Mucosa of stomach (tissue), 1 donor: Measurements from ENCODE around the gene FAM111A.

Experiments
- H3K27me3 ChIP-seq: one replicate; pipeline ENCODE4 v1.7.0; 2013; ENCODE audit warnings: mild to moderate bottlenecking, low read length; ENCODE audit not compliant: control insufficient read depth, insufficient read depth
- H3K36me3 ChIP-seq: one replicate; pipeline ENCODE4 v1.7.0; 2013; ENCODE audit warnings: low read length; ENCODE audit not compliant: control insufficient read depth, insufficient read depth
- H3K4me1 ChIP-seq: one replicate; pipeline ENCODE4 v1.7.0; 2013; ENCODE audit warnings: mild to moderate bottlenecking, low read length; ENCODE audit not compliant: control insufficient read depth, insufficient read depth
- H3K4me3 ChIP-seq: one replicate; pipeline ENCODE4 v1.7.0; 2013; ENCODE audit warnings: low read length
- H3K9ac ChIP-seq: one replicate; pipeline ENCODE4 v1.7.0; 2013; ENCODE audit warnings: mild to moderate bottlenecking, low read length, moderate library complexity
- H3K9me3 ChIP-seq: one replicate; pipeline ENCODE4 v1.7.0; 2013; ENCODE audit warnings: mild to moderate bottlenecking, low read length, moderate library complexity; ENCODE audit not compliant: control insufficient read depth
- donor health status: Pancreatic carcinoma.

Gene FAM111A

GRCh38 chr11:59199546-59200422 is 57.1 kb downstream of the FAM111A start:
- Histone ChIP-seq H3K36me3 (peaks cover 2% of the 10 kb centered on the region), H3K4me1 (peaks cover 23% of the 10 kb centered on the region), H3K4me3 (no peak overlapping the region), H3K27me3 (no peaks in the 10 kb centered on the region), H3K9me3 (no peaks in the 10 kb centered on the region), H3K9ac (no peak overlapping the region)

GRCh38 chr11:59200423-59200746 is 57.7 kb downstream of the FAM111A start:
- Histone ChIP-seq H3K4me1 (peaks cover 23% of the 10 kb centered on the region), H3K27me3 (no peaks in the 10 kb centered on the region), H3K9ac (no peak overlapping the region), H3K4me3 (no peak overlapping the region), H3K36me3 (peaks cover 3% of the 10 kb centered on the region), H3K9me3 (no peaks in the 10 kb centered on the region)

- no peaks in the 10 kb centered on the region for H3K27me3 ChIP-seq
- no peak overlapping the region for H3K4me3 ChIP-seq
- H3K9me3 ChIP-seq = no peaks in the 10 kb centered on the region
- no peak overlapping the region for H3K9ac ChIP-seq
- H3K36me3 ChIP-seq = peaks cover 3% of the 10 kb centered on the region
- peaks cover 23% of the 10 kb centered on the region for H3K4me1 ChIP-seq
Measured at GRCh38 chr11:59201353-59201752, 58.7 kb downstream of the FAM111A start.
